ENCODE measurements around the gene CALM1. TPM values are rescaled to one million over a fixed set of nuclear protein-coding genes. Genes with fewer than 3 reads are reported as not detected.

Gene CALM1
- total RNA-seq, 2 donors from 2014 or later, result 423 to 503 TPM

- DNase-seq, result no peak
- H3K36me3 Mint-ChIP-seq (ENCODE audit: low read depth), result no peaks in the 10 kb centered on the region
- Histone ChIP-seq H3K4me1 (ENCODE audit: control insufficient read depth, insufficient read depth, low read length) (no peaks in the 10 kb centered on the region), H3K9ac (ENCODE audit: extremely low read depth, low read length, poor library complexity, severe bottlenecking) (no peak overlapping the region), H3K36me3 (ENCODE audit: control insufficient read depth, insufficient read depth, low read length) (no peaks in the 10 kb centered on the region), H3K27me3 (ENCODE audit: control insufficient read depth, insufficient read depth, low read length, poor library complexity, severe bottlenecking) (peaks cover 7% of the 10 kb centered on the region), H3K9me3 (ENCODE audit: control insufficient read depth, low read length) (no peaks in the 10 kb centered on the region), H3K4me3 (ENCODE audit: low read length) (no peak overlapping the region), H3K27ac (ENCODE audit: low read depth, low read length) (no peak overlapping the region)
- no peaks in the 10 kb centered on the region for H3K9me3 Mint-ChIP-seq
- no peaks in the 10 kb centered on the region for H3K27me3 Mint-ChIP-seq (ENCODE audit: insufficient read depth)
- H3K27ac Mint-ChIP-seq, result no peak overlapping the region
- no peak for TF ChIP-seq CTCF (conservative IDR thresholded peaks at IDR 0.05)
- WGBS, 2 experiments (ENCODE audit: insufficient coverage in 1 of 2, insufficient read length in 1 of 2), result 94% methylated on average over 1 of the region's 2 CpGs; no CpG with 5 or more reads in 1 of the 2 experiments
- H3K4me1 Mint-ChIP-seq, result peaks cover 30% of the 10 kb centered on the region
- no peak overlapping the region for H3K4me3 Mint-ChIP-seq
Observed at GRCh38 chr14:90386321-90386720, 10.5 kb upstream of the CALM1 start.

- Mint-ChIP-seq H3K27ac (no peak overlapping the region), H3K9me3 (no peaks in the 10 kb centered on the region), H3K36me3 (ENCODE audit: low read depth) (no peaks in the 10 kb centered on the region), H3K4me3 (no peak overlapping the region), H3K4me1 (peaks cover 26% of the 10 kb centered on the region), H3K27me3 (ENCODE audit: insufficient read depth) (no peaks in the 10 kb centered on the region)
- 90% methylated on average over 2 of the region's 2 CpGs; no CpG with 5 or more reads in 1 of the 2 experiments for WGBS, 2 experiments (ENCODE audit: insufficient coverage in 1 of 2, insufficient read length in 1 of 2)
- DNase-seq, result no peak
- Histone ChIP-seq H3K4me3 (ENCODE audit: low read length) (no peak overlapping the region), H3K9ac (ENCODE audit: extremely low read depth, low read length, poor library complexity, severe bottlenecking) (no peak overlapping the region), H3K27ac (ENCODE audit: low read depth, low read length) (no peak overlapping the region), H3K36me3 (ENCODE audit: control insufficient read depth, insufficient read depth, low read length) (no peaks in the 10 kb centered on the region), H3K4me1 (ENCODE audit: control insufficient read depth, insufficient read depth, low read length) (no peaks in the 10 kb centered on the region), H3K27me3 (ENCODE audit: control insufficient read depth, insufficient read depth, low read length, poor library complexity, severe bottlenecking) (peaks cover 7% of the 10 kb centered on the region), H3K9me3 (ENCODE audit: control insufficient read depth, low read length) (no peaks in the 10 kb centered on the region)
- TF ChIP-seq CTCF (conservative IDR thresholded peaks at IDR 0.05), result no peak
Observed at GRCh38 chr14:90387206-90387760, 9.5 kb upstream of the CALM1 start.

- H3K36me3 Mint-ChIP-seq (ENCODE audit: low read depth), result no peaks in the 10 kb centered on the region
- no peak overlapping the region for H3K27ac Mint-ChIP-seq
- peaks cover 26% of the 10 kb centered on the region for H3K4me1 Mint-ChIP-seq
- DNase-seq, result peak; percentile 64
- Histone ChIP-seq H3K27me3 (ENCODE audit: control insufficient read depth, insufficient read depth, low read length, poor library complexity, severe bottlenecking) (peaks cover 7% of the 10 kb centered on the region), H3K9ac (ENCODE audit: extremely low read depth, low read length, poor library complexity, severe bottlenecking) (no peak overlapping the region), H3K4me3 (ENCODE audit: low read length) (no peak overlapping the region), H3K4me1 (ENCODE audit: control insufficient read depth, insufficient read depth, low read length) (no peaks in the 10 kb centered on the region), H3K27ac (ENCODE audit: low read depth, low read length) (no peak overlapping the region), H3K9me3 (ENCODE audit: control insufficient read depth, low read length) (no peaks in the 10 kb centered on the region), H3K36me3 (ENCODE audit: control insufficient read depth, insufficient read depth, low read length) (no peaks in the 10 kb centered on the region)
- no peaks in the 10 kb centered on the region for H3K9me3 Mint-ChIP-seq
- H3K4me3 Mint-ChIP-seq, result no peak overlapping the region
- no peaks in the 10 kb centered on the region for H3K27me3 Mint-ChIP-seq (ENCODE audit: insufficient read depth)
- WGBS, 2 experiments (ENCODE audit: insufficient coverage in 1 of 2, insufficient read length in 1 of 2), result 14 to 74% methylated on average over 1 to 4 of the region's 4 CpGs
- TF ChIP-seq CTCF (conservative IDR thresholded peaks at IDR 0.05), result no peak
Observed at GRCh38 chr14:90388437-90388836, 8.4 kb upstream of the CALM1 start.

Measured in endodermal cell (in vitro differentiated cells).